Adipose tissue (tissue), 3 donors: ENCODE results near the gene CAPN8. TPM values are rescaled to one million over a fixed set of nuclear protein-coding genes. Genes with fewer than 3 reads are reported as not detected.

Experiments
- H3K27ac ChIP-seq: one replicate; pipeline ENCODE4 v1.5.1; 2013; ENCODE audit warnings: low read depth, low read length
- WGBS, 3 donors: extraction: QIAGEN DNeasy Blood & Tissue Kit; methylation state at CpG; one replicate each; pipeline ENCODE4 v1.1.7; 2013; 5-methylcytosine and 5-hydroxymethylcytosine counted together
- polyA plus RNA-seq, 3 donors: library from polyadenylated mRNA; stranded (reverse); fragments of 200-250 nt; gene quantifications; one replicate each; pipeline ENCODE4 v1.2.3, GENCODE V29; 2013
- donor health status: healthy with polysubstance abuse.
- donor health status: Bipolar disorder and iron deficiency.
- donor health status: healthy.

The CAPN8 gene
- polyA plus RNA-seq, 3 donors, result 0.36 to 22.6 (median 1.0) TPM

GRCh38 chr1:223634423-223634822 lies 31.1 kb downstream of the CAPN8 start:
- no peak overlapping the region for H3K27ac ChIP-seq
- 63 to 77% (median 66%) methylated on average over 4 of the region's 4 CpGs for WGBS, 3 donors

- H3K27ac ChIP-seq, result no peak overlapping the region
- WGBS, 3 donors, result 40 to 70% (median 46%) methylated on average over 6 of the region's 6 CpGs
Measured at GRCh38 chr1:223631956-223632355, 33.5 kb downstream of the CAPN8 start.

GRCh38 chr1:223631473-223631872 lies 34.0 kb downstream of the CAPN8 start:
- 31 to 41% (median 37%) methylated on average over 2 of the region's 2 CpGs for WGBS, 3 donors
- H3K27ac ChIP-seq, result no peak overlapping the region

- no peak overlapping the region for H3K27ac ChIP-seq
- WGBS, 3 donors, result 36 to 68% (median 65%) methylated on average over 3 of the region's 3 CpGs
Measured at GRCh38 chr1:223629126-223629457, 36.4 kb downstream of the CAPN8 start.

- H3K27ac ChIP-seq, result no peak overlapping the region
- 62 to 64% (median 64%) methylated on average over 13 of the region's 13 CpGs for WGBS, 3 donors
Measured at GRCh38 chr1:223628233-223629125, 37.0 kb downstream of the CAPN8 start.

- H3K27ac ChIP-seq, result no peak overlapping the region
- 38 to 81% (median 77%) methylated on average over 17 of the region's 17 CpGs for WGBS, 3 donors
Measured at GRCh38 chr1:223622132-223622842, 43.2 kb downstream of the CAPN8 start.

- 66 to 81% (median 80%) methylated on average over 10 of the region's 10 CpGs for WGBS, 3 donors
Measured at GRCh38 chr1:223621312-223621734, 44.2 kb downstream of the CAPN8 start.

GRCh38 chr1:223620297-223620897 lies 45.1 kb downstream of the CAPN8 start:
- H3K27ac ChIP-seq, result no peak overlapping the region
- WGBS, 3 donors, result 56 to 71% (median 70%) methylated on average over 9 of the region's 9 CpGs

More at GRCh38 chr1:223621312-223621734, 44.2 kb downstream of the CAPN8 start:
- H3K27ac ChIP-seq, result no peak overlapping the region

GRCh38 chr1:223618680-223619079 lies 46.8 kb downstream of the CAPN8 start:
- 85 to 92% (median 89%) methylated on average over 5 of the region's 5 CpGs for WGBS, 3 donors
- no peak overlapping the region for H3K27ac ChIP-seq

- 50 to 82% (median 52%) methylated on average over 4 of the region's 4 CpGs for WGBS, 3 donors
- no peak overlapping the region for H3K27ac ChIP-seq
Measured at GRCh38 chr1:223617323-223618070, 48.0 kb downstream of the CAPN8 start.

- H3K27ac ChIP-seq, result no peak overlapping the region
- 85 to 90% (median 90%) methylated on average over 4 of the region's 4 CpGs for WGBS, 3 donors
Measured at GRCh38 chr1:223616586-223616985, 48.9 kb downstream of the CAPN8 start.

GRCh38 chr1:223611936-223612335 lies 53.6 kb downstream of the CAPN8 start:
- 0 to 13% (median 0%) methylated on average over 1 of the region's 1 CpG for WGBS, 3 donors
- no peak overlapping the region for H3K27ac ChIP-seq

- no peak overlapping the region for H3K27ac ChIP-seq
- WGBS, 3 donors, result 93 to 98% (median 93%) methylated on average over 4 of the region's 4 CpGs
Measured at GRCh38 chr1:223609977-223610376, 55.5 kb downstream of the CAPN8 start.

GRCh38 chr1:223609066-223609465 lies 56.4 kb downstream of the CAPN8 start:
- WGBS, 3 donors, result 93 to 96% (median 95%) methylated on average over 14 of the region's 14 CpGs
- H3K27ac ChIP-seq, result no peak overlapping the region

GRCh38 chr1:223558512-223558911 lies 107.0 kb downstream of the CAPN8 start:
- 100% methylated on average over 1 of the region's 1 CpG for WGBS, 3 donors
- H3K27ac ChIP-seq, result no peak overlapping the region

- WGBS, 3 donors, result 74 to 81% (median 80%) methylated on average over 5 of the region's 5 CpGs
- no peak overlapping the region for H3K27ac ChIP-seq
Measured at GRCh38 chr1:223557130-223557475, 108.4 kb downstream of the CAPN8 start.

- 48 to 52% (median 51%) methylated on average over 8 of the region's 8 CpGs for WGBS, 3 donors
- no peak overlapping the region for H3K27ac ChIP-seq
Measured at GRCh38 chr1:223556414-223557129, 108.9 kb downstream of the CAPN8 start.

GRCh38 chr1:223553957-223554356 lies 111.5 kb downstream of the CAPN8 start:
- WGBS, 3 donors, result 93 to 97% (median 95%) methylated on average over 3 of the region's 3 CpGs

More at GRCh38 chr1:223553957-223554356, 111.5 kb downstream of the CAPN8 start:
- H3K27ac ChIP-seq, result no peak overlapping the region
